ENCODE results near the gene C8A. TPM values are rescaled to one million over a fixed set of nuclear protein-coding genes. Genes with fewer than 3 reads are reported as not detected.

The C8A gene
- total RNA-seq, 1 experiment from 2014 or later = 0.13 TPM

GRCh38 chr1:56836359-56836758 is 18.2 kb upstream of the C8A start (continued):
- TF ChIP-seq ERG (CRISPR knock-in tag; IDR thresholded peaks at IDR 0.05) = no peak

GRCh38 chr1:56837244-56837939 is 17.2 kb upstream of the C8A start:
- ChIA-PET POLR2A (interaction anchor here (0.7 kb wide), 1 partner anchor 356 kb away, joined by 3 read pairs; no protein-coding TSS in a partner anchor), CTCF (interaction anchor here (1.2 kb wide), 1 partner anchor 248 kb away, joined by 3 read pairs; no protein-coding TSS in a partner anchor)
- Mint-ChIP-seq H3K4me1 (peaks cover 3% of the 10 kb centered on the region; the same call in 1 of the 2 replicates), H3K36me3 (no peaks in the 10 kb centered on the region), H3K9me3 (no peaks in the 10 kb centered on the region), H3K27me3 (ENCODE audit: low read depth) (no peaks in the 10 kb centered on the region; the same call in 1 of the 2 replicates), H3K27ac (no peak overlapping the region), H3K4me3 (no peak overlapping the region)
- ATAC-seq (peak; percentile 67), DNase-seq (ENCODE audit: low spot score) (no peak)
- TF ChIP-seq GTF2I (CRISPR knock-in tag; conservative IDR thresholded peaks at IDR 0.05) (no peak), JUN (CRISPR knock-in tag; IDR thresholded peaks at IDR 0.05) (no peak), EMX1 (CRISPR knock-in tag; IDR thresholded peaks at IDR 0.05) (no peak), GRHL2 (CRISPR knock-in tag; IDR thresholded peaks at IDR 0.05; ENCODE audit: insufficient replicate concordance, severe bottlenecking) (no peak), USF2 (CRISPR knock-in tag; IDR thresholded peaks at IDR 0.05) (no peak), OVOL2 (CRISPR knock-in tag; IDR thresholded peaks at IDR 0.05; ENCODE audit: borderline replicate concordance) (no peak), NR2C2 (CRISPR knock-in tag; IDR thresholded peaks at IDR 0.05) (no peak), STAT6 (CRISPR knock-in tag; conservative IDR thresholded peaks at IDR 0.05; ENCODE audit: low read depth) (no peak), TEAD4 (CRISPR knock-in tag; IDR thresholded peaks at IDR 0.05) (no peak), ZNF281 (CRISPR knock-in tag; IDR thresholded peaks at IDR 0.05) (no peak), ZNF121 (CRISPR knock-in tag; IDR thresholded peaks at IDR 0.05) (no peak), KAT7 (CRISPR knock-in tag; IDR thresholded peaks at IDR 0.05; ENCODE audit: borderline replicate concordance) (no peak), PRDM15 (CRISPR knock-in tag; IDR thresholded peaks at IDR 0.05) (no peak), CDX4 (CRISPR knock-in tag; IDR thresholded peaks at IDR 0.05; ENCODE audit: borderline replicate concordance) (no peak), AFF4 (CRISPR knock-in tag; IDR thresholded peaks at IDR 0.05; ENCODE audit: borderline replicate concordance) (no peak), ZNF423 (CRISPR knock-in tag; IDR thresholded peaks at IDR 0.05) (no peak), ZNF232 (CRISPR knock-in tag; IDR thresholded peaks at IDR 0.05) (no peak)
